Measurements from ENCODE around the gene CYP4A22.
A peak's percentile ranks its signal among the peaks of the same experiment; 100 is the strongest.
"Not testable (repeated sequence)": the region's sequence is repeated elsewhere in the genome, so short reads cannot be mapped to it uniquely, and the experiment has no call there.

CYP4A22 gene

GRCh38 chr1:47137198-47137597, at the start of gene CYP4A22:
TSS of gene CYP4A22 (plus strand) at chr1:47137441. CDS start at chr1:47137486, 45 bp downstream.
- DNase-seq (ENCODE audit: low read depth) = no peak

GRCh38 chr1:47089356-47089755, 47.9 kb upstream of the CYP4A22 start:
- DNase-seq (ENCODE audit: low read depth) = peak; percentile 28

GRCh38 chr1:47091476-47091875, 45.8 kb upstream of the CYP4A22 start:
- DNase-seq (ENCODE audit: low read depth) = not testable (repeated sequence)

- DNase-seq (ENCODE audit: low read depth) = no peak
These were observed 32.4 kb upstream of the CYP4A22 start for GRCh38 chr1:47104816-47105215.

GRCh38 chr1:47106792-47107191, 30.4 kb upstream of the CYP4A22 start:
- no peak for DNase-seq (ENCODE audit: low read depth)

GRCh38 chr1:47107851-47108574, 29.2 kb upstream of the CYP4A22 start:
- peak; percentile 48 for DNase-seq (ENCODE audit: low read depth)

DNA sequence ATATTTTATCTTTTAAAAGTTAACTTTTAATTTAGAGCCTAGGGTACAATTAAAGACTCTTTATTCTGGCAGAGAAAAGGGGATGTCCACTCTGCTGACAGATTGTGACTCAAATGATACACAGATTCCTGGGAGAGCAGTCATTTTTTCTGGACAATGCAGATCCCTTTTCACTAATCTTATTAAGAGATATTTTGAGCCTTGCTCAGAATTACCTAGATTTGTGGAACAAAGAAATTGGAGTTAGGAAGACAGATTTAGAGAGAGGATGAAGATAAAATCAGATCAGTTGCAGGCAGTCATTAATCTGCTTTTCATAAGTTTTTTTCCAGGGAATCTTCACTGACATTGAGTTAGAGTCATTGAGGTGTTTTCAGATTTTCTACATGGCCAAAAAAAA, 27.8 kb upstream of the CYP4A22 start:
- DNase-seq (ENCODE audit: low read depth) = peak; percentile 31

GRCh38 chr1:47113178-47113577, 24.1 kb upstream of the CYP4A22 start:
- DNase-seq (ENCODE audit: low read depth) = no peak

DNA sequence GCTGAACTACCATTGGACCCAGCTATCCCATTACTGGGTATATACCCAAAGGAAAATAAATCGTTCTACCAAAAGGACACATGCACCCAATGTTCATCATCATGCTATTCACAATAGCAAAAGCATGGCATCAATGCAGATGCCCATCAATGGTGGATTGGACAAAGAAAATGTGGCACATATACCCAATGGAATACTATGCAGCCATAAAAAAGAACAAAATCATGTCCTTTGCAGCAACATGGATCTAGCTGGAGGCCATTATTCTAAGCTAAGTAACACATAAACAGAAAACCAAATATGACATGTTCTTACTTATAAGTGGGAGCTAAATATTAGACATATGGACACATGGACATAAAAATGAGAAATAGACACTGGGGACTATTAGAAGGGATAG, 16.2 kb upstream of the CYP4A22 start:
- DNase-seq (ENCODE audit: low read depth) = not testable (repeated sequence)

- not testable (repeated sequence) for DNase-seq (ENCODE audit: low read depth)
These were observed 12.4 kb upstream of the CYP4A22 start for GRCh38 chr1:47124834-47125233.

DNA sequence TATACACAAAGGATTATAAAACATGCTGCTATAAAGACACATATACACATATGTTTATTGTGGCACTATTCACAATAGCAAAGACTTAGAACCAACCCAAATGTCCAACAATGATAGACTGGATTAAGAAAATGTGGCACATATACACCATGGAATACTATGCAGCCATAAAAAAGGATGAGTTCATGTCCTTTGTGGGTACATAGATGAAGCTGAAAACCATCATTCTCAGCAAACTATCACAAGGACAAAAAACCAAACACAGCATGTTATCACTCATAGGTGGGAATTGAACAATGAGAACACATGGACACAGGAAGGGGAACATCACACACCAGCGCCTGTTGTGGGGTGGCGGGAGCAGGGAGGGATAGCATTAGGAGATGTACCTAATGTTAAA, 10.2 kb upstream of the CYP4A22 start:
- DNase-seq (ENCODE audit: low read depth) = not testable (repeated sequence)

- no peak for DNase-seq (ENCODE audit: low read depth)
These were observed 9.0 kb upstream of the CYP4A22 start for GRCh38 chr1:47128221-47128620.

- not testable (repeated sequence) for DNase-seq (ENCODE audit: low read depth)
These were observed 8.4 kb upstream of the CYP4A22 start for GRCh38 chr1:47128854-47129253.

GRCh38 chr1:47129489-47130230, 7.6 kb upstream of the CYP4A22 start:
- not testable (repeated sequence) for DNase-seq (ENCODE audit: low read depth)

GRCh38 chr1:47132665-47133064, 4.6 kb upstream of the CYP4A22 start:
- not testable (repeated sequence) for DNase-seq (ENCODE audit: low read depth)

GRCh38 chr1:47137925-47138615, 829 bp downstream of the CYP4A22 start:
- DNase-seq (ENCODE audit: low read depth) = no peak

DNA sequence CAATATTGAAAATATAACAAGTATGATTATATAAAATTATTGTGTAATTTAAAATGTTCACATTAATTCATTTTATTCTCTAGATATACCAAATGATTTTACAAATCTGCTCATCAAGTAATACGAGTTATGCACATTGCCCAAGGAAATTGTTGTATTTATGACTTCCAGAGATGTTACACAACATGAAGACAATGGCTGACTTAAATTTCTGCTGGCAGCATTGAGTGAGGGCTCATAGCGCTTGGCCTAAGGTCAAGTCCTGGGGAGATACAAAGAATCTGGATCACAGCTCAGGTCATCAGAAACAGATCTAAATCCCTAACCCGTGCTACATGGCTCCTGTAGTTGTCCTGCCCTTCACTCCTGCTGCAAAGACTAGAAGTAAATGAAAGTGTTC, 3.1 kb downstream of the CYP4A22 start:
- not testable (repeated sequence) for DNase-seq (ENCODE audit: low read depth)

GRCh38 chr1:47143654-47144053, 6.4 kb downstream of the CYP4A22 start:
- DNase-seq (ENCODE audit: low read depth) = peak; percentile 15

- DNase-seq (ENCODE audit: low read depth) = not testable (repeated sequence)
These were observed 9.3 kb downstream of the CYP4A22 start for GRCh38 chr1:47146495-47146894.

DNA sequence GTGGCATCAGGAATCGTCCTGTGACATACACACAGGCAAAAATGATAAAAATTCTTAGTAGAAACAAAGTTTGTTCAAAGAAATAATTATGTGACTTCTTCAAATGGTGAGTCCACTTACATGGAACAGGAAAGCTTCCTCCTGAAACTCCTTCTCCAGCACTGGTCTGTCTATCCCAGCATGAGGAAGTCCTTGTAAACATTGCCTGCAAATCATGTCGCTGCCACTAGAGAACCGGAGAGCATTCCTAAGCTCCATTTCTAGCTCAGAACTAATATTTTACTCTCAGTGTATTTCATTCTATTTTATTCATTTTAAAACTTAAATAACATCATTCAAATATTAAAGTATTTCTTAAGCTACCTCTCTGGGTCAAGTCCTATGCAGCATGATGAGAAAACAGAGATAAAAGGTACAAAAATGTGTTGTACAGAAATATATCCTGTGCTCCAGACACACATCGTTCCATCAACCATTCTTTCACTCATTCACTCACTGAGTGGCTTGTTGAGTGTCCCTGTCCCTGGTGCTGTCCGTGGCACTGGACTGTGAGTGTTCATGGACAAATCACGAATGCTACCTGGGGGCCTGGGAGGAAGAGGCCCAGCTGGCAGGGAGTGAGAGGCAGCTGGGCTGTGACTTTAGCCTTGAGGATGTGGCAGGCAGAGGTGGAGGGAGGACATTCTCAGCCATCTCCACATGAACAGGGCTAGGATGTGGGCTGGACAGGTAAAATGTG, 10.0 kb downstream of the CYP4A22 start:
- DNase-seq (ENCODE audit: low read depth) = no peak

DNA sequence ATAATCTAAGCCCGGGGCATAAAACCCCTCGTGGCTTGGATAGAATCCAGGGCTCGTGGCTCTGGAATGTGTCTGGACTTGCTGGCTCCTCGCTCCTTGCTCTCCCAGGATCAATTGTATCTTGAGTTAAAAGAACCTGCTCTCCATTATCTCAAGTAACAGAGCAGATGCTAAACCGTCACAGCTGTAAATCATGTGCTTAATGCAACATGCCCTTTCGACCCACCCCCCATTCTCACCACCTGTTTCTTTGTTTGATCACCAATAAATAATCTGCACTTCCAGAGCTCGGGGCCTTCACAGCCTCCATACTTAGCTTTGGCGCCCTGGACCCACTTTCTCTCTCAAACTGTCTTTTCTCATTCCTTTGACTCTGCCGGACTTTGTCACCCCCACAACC, 11.9 kb downstream of the CYP4A22 start:
- DNase-seq (ENCODE audit: low read depth) = not testable (repeated sequence)

- DNase-seq (ENCODE audit: low read depth) = not testable (repeated sequence)
These were observed 19.2 kb downstream of the CYP4A22 start for GRCh38 chr1:47156457-47156856.

All from EH (cell line).